Activated CD8-positive, alpha-beta memory T cell treated with anti-CD3 and anti-CD28 coated beads, Interleukin-2, amount 50 U/mL, for 24 hours (primary cell): ENCODE measurements around the gene CHSY1.

Source experiments
- DNase-seq: peaks from one replicate; pipeline ENCODE4 v3.0.0-alpha.2; 2020; ENCODE audit errors: extremely low read depth

The CHSY1 gene

DNA sequence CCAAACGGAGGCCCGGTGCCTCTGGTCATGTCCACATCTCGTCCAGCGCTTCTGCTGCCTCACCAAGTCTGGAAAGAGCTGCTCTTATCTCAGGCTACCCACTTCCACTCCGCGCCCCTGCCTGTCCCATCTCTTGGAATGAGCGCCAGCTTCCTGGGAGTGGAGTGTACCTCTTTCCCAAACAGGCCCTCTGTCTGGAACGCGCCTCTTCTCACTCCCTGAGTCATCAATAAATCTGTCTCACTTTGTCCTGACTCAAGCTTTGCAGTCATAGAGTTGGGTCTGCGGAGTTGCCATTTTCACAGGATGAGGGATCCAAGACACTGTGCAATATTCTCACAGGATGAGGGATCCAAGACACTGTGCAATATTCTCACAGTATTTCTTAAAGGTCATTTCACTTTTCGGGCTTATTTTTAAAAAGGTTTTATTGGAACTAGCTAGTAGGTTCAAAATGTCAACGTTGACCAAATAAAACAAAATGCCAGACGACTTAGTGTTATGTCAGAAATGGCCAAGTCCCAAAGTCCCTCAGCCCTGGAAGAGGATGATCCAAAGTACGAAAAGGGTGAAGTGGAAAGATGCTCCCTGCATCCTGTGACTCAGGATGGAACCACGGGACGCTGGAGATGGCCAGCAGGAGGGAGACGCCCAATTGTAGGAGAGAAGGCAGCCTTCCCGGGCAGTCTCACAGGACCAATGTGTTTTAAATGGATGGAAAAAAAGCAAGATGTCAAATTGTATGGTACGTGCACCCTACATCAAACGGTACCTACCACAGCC lies 81.1 kb downstream of the CHSY1 start:
- no peak for DNase-seq

DNA sequence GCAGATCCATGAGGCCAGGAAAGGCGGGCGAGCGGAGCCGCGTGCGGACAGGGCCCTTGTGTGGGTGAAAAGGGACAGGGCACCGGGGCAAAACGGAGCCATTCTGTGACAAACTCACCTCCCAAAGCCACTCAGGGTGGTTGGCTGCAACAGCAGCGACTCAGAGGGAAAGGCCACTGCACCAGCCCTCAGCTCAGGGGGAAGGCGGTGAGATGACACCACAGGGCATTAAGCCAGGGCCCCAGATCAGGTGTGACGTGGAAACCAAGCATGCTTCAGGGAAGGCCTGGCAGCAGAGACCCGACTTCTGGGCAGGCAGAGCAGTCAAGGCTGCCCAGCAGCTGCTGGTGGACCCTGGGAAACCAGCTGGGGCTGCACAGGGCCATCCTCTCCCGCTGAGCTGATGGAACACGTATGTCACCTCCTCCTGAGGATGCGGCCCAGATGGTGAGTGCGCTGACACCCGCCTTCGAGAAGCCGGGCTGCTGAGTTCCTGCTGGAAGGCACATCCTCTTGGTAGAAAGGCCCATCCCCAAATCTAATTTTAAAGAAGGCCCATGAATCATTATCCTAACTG lies 82.3 kb downstream of the CHSY1 start:
- DNase-seq = no peak

DNA sequence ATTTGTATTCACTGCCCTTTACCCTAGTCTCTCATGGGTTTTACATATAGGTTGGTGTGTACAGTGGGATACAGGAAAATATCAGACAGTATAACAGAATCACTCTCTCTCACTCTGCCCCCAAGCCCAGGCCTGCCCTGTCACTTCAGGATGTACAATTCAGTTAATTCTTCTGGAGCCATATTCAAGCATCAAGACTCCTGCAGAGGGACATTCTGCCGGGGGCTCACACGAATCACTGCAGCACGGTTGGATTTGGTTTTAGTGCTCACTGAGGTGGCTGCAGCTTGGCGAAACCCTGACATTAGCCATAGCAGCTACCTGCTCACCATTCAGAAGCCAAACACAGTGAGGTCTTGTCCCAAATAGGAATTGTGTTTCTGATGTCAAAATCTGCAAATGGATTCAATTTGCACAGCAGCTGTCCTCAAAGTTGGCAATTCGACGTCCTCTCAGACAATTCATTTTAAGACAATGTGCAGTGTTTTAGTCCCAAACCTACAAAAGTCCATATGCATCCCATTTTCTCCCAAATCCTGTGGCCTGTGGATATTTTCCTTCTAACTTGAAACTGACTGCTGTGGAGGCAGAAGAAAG lies 82.9 kb downstream of the CHSY1 start:
- no peak for DNase-seq

- DNase-seq = no peak
Observed at GRCh38 chr15:101168463-101168824, 83.4 kb downstream of the CHSY1 start.

DNA sequence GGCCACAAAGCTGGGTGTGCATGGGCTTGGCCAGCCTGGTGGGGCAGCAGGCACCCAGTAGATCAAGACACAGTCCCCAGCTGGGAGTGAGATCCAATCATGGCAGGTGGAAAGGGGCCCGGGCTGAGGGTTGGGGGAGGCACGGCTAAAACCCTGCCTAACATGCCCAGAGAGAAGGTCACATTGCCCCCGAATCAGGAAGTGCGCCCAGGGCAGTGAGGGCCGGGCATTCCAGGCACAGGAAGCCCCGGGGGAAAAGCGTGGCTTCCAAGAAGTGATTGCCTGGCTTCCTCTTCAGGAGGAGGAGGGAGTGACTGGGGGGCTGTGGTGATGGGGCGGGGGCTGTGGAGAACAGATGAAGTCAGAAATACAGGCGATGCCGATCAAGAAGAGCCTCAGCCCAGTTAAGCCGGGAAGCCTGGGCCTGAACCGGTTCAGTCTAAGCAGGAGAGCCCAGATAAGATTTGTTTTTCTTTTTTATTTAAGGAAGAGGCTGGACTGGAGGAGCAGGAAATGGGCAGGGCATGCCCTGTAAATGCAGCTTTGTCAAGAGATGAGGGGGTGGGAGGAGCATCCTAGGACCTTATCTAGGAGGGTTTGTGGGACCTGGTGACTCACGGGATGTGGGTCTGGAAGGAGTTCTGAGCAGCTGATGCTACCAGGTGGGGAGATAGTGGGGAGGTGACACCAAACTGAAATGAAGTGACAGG lies 83.9 kb downstream of the CHSY1 start:
- peak; percentile 58 for DNase-seq

- DNase-seq = no peak
Observed at GRCh38 chr15:101167411-101167752, 84.5 kb downstream of the CHSY1 start.

DNA sequence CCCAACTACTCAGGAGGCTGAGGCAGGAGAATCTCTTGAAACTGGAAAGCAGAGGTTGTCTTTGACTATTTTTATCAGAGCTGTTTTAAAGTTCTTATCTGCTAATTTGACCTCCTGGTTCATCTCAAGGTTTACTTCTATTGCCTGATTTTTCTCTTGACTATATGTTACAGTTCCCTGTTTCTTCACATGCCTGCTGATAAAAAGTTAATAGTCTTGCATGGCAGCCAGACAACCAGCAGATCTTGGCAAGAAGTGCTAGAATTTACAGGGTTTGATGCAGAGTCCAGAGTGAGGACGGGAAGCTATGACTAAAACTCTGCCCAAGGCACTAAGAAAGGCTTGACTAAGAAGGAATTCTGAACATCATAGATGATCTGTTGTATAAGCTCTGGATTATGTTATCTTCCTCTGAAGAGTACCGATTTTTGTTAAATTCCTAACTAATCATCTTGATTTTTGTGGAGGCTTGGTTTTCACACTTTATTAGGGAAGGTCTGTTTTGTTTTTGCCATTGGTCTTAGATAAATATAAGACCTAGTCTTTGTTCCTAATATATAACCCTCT lies 85.9 kb downstream of the CHSY1 start:
- DNase-seq = no peak

- DNase-seq = no peak
Observed at GRCh38 chr15:101162701-101163483, 89.0 kb downstream of the CHSY1 start.

DNA sequence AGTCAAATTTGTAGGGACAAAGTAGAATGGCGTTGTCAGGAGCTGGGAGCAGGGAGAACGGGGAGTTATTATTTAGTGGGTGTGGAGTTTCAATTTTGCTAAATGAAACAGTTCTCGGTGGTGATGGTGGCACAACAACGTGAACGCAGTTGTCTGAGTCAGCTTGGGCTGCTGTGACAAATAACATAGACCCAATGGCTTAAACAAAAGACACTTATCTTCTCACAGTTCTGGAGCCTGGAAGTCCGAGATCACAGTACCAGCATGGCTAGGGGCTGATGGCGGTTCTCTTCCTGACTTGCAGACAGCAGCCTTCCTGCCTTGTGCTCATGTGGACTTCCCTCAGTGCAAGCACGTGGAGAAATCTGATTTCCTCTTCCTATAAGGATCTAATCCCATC lies 90.2 kb downstream of the CHSY1 start:
- no peak for DNase-seq

DNA sequence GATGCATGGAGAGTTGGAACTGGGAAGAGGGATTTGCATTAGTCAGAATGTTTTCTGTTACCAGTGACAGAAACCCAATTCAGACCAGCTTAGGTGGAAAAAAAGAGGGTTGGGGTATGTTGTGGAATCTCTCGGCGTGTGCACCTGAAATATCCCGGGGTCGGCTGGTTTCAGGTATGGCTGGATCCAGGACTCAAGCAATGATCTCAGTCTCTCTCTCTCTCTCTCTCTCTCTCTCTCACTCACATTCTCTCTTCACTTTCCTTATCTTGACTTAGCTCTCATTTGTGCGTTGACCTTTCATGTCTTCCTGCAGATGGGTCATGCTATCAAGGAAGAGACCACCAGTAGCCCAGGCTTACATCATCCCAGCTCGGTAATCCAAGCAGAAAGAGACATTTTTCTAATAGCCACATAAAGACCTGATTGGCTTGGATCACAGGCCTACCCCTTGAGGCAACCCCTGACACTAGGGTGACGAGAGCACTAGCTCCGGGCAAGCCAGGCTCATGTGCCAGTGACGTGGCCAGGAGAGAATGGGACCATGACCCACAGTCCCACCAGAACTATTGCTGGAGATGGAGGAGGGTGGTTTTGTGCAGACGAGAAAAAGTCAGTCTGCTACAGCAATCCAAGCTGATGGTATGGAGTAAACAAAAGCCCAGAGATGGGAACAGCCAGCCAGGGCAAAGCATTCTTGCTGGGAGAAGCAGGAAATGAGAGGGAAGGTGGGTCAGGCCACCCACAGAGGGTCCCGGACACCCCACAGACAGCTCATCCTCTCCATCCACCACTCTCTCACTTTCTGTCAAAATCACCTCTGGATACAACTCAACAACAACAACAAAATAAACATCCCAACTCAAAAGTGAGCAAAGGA lies 91.7 kb downstream of the CHSY1 start:
- no peak for DNase-seq

- DNase-seq = no peak
Observed at GRCh38 chr15:101159096-101159935, 92.5 kb downstream of the CHSY1 start.

- no peak for DNase-seq
Observed at GRCh38 chr15:101158166-101159095, 93.4 kb downstream of the CHSY1 start.

- DNase-seq = no peak
Observed at GRCh38 chr15:101157721-101158120, 94.1 kb downstream of the CHSY1 start.

GRCh38 chr15:101156509-101157159 lies 95.2 kb downstream of the CHSY1 start:
- no peak for DNase-seq

- DNase-seq = no peak
Observed at GRCh38 chr15:101156061-101156460, 95.8 kb downstream of the CHSY1 start.

DNA sequence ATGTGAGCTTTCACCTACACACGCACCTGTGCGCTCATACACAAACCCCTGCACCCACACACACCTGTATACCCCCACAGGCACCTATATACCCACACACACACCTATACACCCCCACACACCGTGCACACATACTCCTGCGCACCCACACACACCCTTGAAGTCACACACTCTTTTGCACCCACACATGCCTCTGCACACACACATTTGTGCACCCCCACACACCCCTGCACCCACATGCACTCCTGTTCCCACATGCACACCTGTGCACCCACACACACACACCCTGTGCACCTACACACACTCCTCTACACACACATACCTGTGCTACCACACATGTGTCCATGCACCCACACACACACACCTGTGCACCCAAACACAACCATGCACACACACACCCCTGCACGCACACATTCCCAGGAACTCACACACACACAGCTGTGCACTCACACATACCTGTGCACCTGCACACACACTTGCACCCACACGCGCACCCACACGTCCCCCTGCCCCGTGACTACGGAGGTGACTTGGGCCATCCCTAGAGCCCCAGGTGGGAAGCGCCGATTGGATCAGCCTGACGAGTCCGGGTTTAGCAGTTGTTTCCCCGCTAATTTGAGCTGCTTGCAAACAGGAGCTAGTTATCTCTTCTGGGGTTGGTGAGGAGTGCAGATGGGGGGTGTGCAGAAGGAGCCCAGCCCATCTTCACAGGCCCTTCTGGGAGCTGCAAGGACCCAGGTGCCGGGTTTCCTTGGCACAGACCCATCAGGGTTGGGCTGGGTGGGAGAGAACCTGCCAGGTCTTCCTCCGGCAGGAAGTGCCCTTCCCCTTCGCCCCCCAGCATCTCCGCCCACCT lies 97.8 kb downstream of the CHSY1 start:
- DNase-seq = no peak

GRCh38 chr15:101152914-101153313 lies 98.9 kb downstream of the CHSY1 start:
- no peak for DNase-seq
